ENCODE results near the gene TMEM150A.

- TF ChIP-seq CTCF (IDR thresholded peaks at IDR 0.05; ENCODE audit: low read length) (no peak), EZH2 (IDR thresholded peaks at IDR 0.05; ENCODE audit: borderline replicate concordance, low read length) (no peak)
Measured at GRCh38 chr2:85588236-85588635, 14.3 kb downstream of the TMEM150A start.

All from OCI-LY1 (cell line).